Activated naive CD8-positive, alpha-beta T cell treated with anti-CD3 and anti-CD28 coated beads, Interleukin-2, amount 10 ng/mL, durations not matched to agents 7 days and 5 days (primary cell): ENCODE results near the gene VWDE. TPM values are rescaled to one million over a fixed set of nuclear protein-coding genes. Genes with fewer than 3 reads are reported as not detected.
"Not testable (repeated sequence)": the region's sequence is repeated elsewhere in the genome, so short reads cannot be mapped to it uniquely, and the experiment has no call there.

Experiments used
- ATAC-seq: fragments of 150-1000 bp; cut with Tn5 transposase; one replicate; pipeline ENCODE4 v1.10.0; 2021; ENCODE audit warnings: low read depth, moderate library complexity
- POLR2A ChIA-PET: fragments of 350-600 bp; sonication (Branson Sonifier 250); formaldehyde crosslinking; loops from one replicate; lab custom pipeline; 2021; ENCODE audit warnings: antibody characterized with exemption; lab: Charles Lee
- DNase-seq: peaks from one replicate; pipeline ENCODE4 v3.0.0; 2021
- H3K27ac Mint-ChIP-seq: one replicate; pipeline ENCODE4 v1.8.0; 2022; ENCODE audit warnings: mild to moderate bottlenecking, mixed read lengths
- H3K27me3 Mint-ChIP-seq: one replicate; pipeline ENCODE4 v1.8.0; 2022; ENCODE audit warnings: mild to moderate bottlenecking, moderate library complexity, mixed read lengths
- H3K36me3 Mint-ChIP-seq: one replicate; pipeline ENCODE4 v1.8.0; 2021; ENCODE audit warnings: mild to moderate bottlenecking, mixed read lengths
- H3K4me1 Mint-ChIP-seq: one replicate; pipeline ENCODE4 v1.8.0; 2021; ENCODE audit warnings: mixed read lengths
- H3K4me3 Mint-ChIP-seq: one replicate; pipeline ENCODE4 v1.8.0; 2022; ENCODE audit warnings: mild to moderate bottlenecking, moderate library complexity, mixed read lengths
- H3K9me3 Mint-ChIP-seq: one replicate; pipeline ENCODE4 v1.8.0; 2021; ENCODE audit warnings: mixed read lengths
- total RNA-seq, 2 experiments: library from RNA; stranded (reverse); gene quantifications; one replicate each; pipeline ENCODE4 v1.2.3, GENCODE V29; 2021

The VWDE gene
- total RNA-seq, result 1 to 10 TPM; 4.8 to 5.5 TPM

- H3K36me3 Mint-ChIP-seq, result peaks cover 4% of the 10 kb centered on the region
- POLR2A ChIA-PET, result interaction anchor here (0.6 kb wide), 1 partner anchor 180 kb away, joined by 4 read pairs; no protein-coding TSS in a partner anchor
- ATAC-seq, result peak; percentile 91
Measured at GRCh38 chr7:12403287-12404181, at the start of gene VWDE. TSS of gene VWDE (minus strand) at chr7:12403865. CDS start at chr7:12403716, 149 bp downstream.

GRCh38 chr7:12453136-12453535 is 49.5 kb upstream of the VWDE start:
- ATAC-seq, H3K27me3 Mint-ChIP-seq, POLR2A ChIA-PET, H3K9me3 Mint-ChIP-seq, H3K4me3 Mint-ChIP-seq, H3K36me3 Mint-ChIP-seq, DNase-seq, H3K27ac Mint-ChIP-seq, H3K4me1 Mint-ChIP-seq: not testable (repeated sequence)

More at GRCh38 chr7:12403287-12404181, at the start of gene VWDE:
- peaks cover 23% of the 10 kb centered on the region for H3K27me3 Mint-ChIP-seq
- H3K27ac Mint-ChIP-seq, result peak within 1 kb of the TSS; percentile 88
- H3K4me1 Mint-ChIP-seq, result peaks cover 23% of the 10 kb centered on the region
- peaks cover 4% of the 10 kb centered on the region for H3K9me3 Mint-ChIP-seq
- H3K4me3 Mint-ChIP-seq, result peak within 1 kb of the TSS; percentile 93
- peak; percentile 76 for DNase-seq

DNA sequence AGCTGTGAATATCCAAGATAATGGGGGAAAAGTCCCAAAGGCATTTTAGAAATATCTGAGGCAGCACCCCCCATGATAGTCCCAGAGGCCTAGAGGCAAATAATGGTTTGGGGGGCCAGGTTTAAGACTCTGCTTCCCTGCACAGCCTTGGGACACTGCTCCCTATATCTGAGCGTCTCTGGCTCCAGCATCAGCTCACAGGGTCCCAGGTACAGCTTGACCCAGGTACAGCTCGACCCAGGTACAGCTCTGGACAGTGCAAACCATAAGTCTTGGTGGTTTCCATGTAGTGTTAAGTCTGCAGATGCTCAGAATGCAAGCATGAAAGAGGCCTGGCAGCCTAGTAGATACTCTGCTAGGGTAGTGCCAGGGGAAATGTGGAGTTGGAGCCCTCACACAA is 47.0 kb upstream of the VWDE start:
- ATAC-seq (no peak), DNase-seq (no peak)
- Mint-ChIP-seq H3K4me3 (no peak overlapping the region), H3K27ac (no peak overlapping the region), H3K9me3 (no peaks in the 10 kb centered on the region), H3K36me3 (no peaks in the 10 kb centered on the region), H3K4me1 (no peaks in the 10 kb centered on the region), H3K27me3 (peaks cover 15% of the 10 kb centered on the region)
- POLR2A ChIA-PET, result no interaction called here

GRCh38 chr7:12444785-12445184 is 41.1 kb upstream of the VWDE start:
- no peaks in the 10 kb centered on the region for H3K9me3 Mint-ChIP-seq
- H3K4me3 Mint-ChIP-seq, result no peak overlapping the region
- no peaks in the 10 kb centered on the region for H3K36me3 Mint-ChIP-seq
- no peak overlapping the region for H3K27ac Mint-ChIP-seq
- POLR2A ChIA-PET, result no interaction called here
- H3K4me1 Mint-ChIP-seq, result no peaks in the 10 kb centered on the region
- DNase-seq, result no peak
- ATAC-seq, result no peak
- peaks cover 15% of the 10 kb centered on the region for H3K27me3 Mint-ChIP-seq

DNA sequence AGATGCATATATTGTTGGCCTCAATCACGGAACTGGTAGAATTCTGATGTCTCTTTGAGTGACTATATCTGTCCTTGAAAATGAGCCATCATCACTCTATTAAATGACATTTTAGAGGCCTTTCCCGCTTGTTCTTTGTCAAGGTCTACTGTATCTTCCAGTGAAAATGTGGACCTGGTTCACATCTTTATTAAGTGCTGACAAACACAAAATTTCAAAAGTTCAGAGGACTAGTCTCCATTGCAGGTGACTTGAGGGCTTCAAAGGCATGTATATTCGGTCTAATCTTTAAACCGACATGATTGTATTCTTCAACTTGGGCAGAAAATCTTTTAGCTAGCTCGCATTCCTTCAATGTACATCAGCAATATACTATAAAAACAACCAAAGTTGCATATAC is 36.6 kb upstream of the VWDE start:
- POLR2A ChIA-PET, result no interaction called here
- Mint-ChIP-seq H3K4me1 (no peaks in the 10 kb centered on the region), H3K27me3 (peaks cover 9% of the 10 kb centered on the region), H3K27ac (no peak overlapping the region), H3K4me3 (no peak overlapping the region), H3K9me3 (no peaks in the 10 kb centered on the region), H3K36me3 (no peaks in the 10 kb centered on the region)
- ATAC-seq (no peak), DNase-seq (no peak)

- Mint-ChIP-seq H3K4me3 (no peak overlapping the region), H3K36me3 (no peaks in the 10 kb centered on the region), H3K27ac (no peak overlapping the region), H3K27me3 (peaks cover 7% of the 10 kb centered on the region), H3K9me3 (no peaks in the 10 kb centered on the region), H3K4me1 (no peaks in the 10 kb centered on the region)
- POLR2A ChIA-PET, result no interaction called here
- no peak for DNase-seq
- no peak for ATAC-seq
Measured at GRCh38 chr7:12436896-12437535, 33.4 kb upstream of the VWDE start.

GRCh38 chr7:12436126-12436525 is 32.5 kb upstream of the VWDE start:
- DNase-seq, result no peak
- no peaks in the 10 kb centered on the region for H3K4me1 Mint-ChIP-seq
- no peaks in the 10 kb centered on the region for H3K36me3 Mint-ChIP-seq
- peaks cover 7% of the 10 kb centered on the region for H3K27me3 Mint-ChIP-seq
- no peak overlapping the region for H3K27ac Mint-ChIP-seq
- POLR2A ChIA-PET, result no interaction called here
- H3K9me3 Mint-ChIP-seq, result no peaks in the 10 kb centered on the region
- H3K4me3 Mint-ChIP-seq, result no peak overlapping the region
- ATAC-seq, result no peak

- H3K4me3 Mint-ChIP-seq, result no peak overlapping the region
- no peaks in the 10 kb centered on the region for H3K9me3 Mint-ChIP-seq
- DNase-seq (no peak), ATAC-seq (no peak)
- H3K27ac Mint-ChIP-seq, result no peak overlapping the region
- POLR2A ChIA-PET, result no interaction called here
- H3K4me1 Mint-ChIP-seq, result no peaks in the 10 kb centered on the region
- H3K27me3 Mint-ChIP-seq, result peaks cover 14% of the 10 kb centered on the region
- no peaks in the 10 kb centered on the region for H3K36me3 Mint-ChIP-seq
Measured at GRCh38 chr7:12434012-12434642, 30.5 kb upstream of the VWDE start.

- ATAC-seq, result no peak
- Mint-ChIP-seq H3K27me3 (peaks cover 9% of the 10 kb centered on the region), H3K4me1 (no peaks in the 10 kb centered on the region), H3K36me3 (no peaks in the 10 kb centered on the region), H3K9me3 (no peaks in the 10 kb centered on the region), H3K4me3 (no peak overlapping the region), H3K27ac (no peak overlapping the region)
- no peak for DNase-seq
- POLR2A ChIA-PET, result no interaction called here
Measured at GRCh38 chr7:12431886-12432556, 28.4 kb upstream of the VWDE start.

- Mint-ChIP-seq H3K4me1 (no peaks in the 10 kb centered on the region), H3K36me3 (no peaks in the 10 kb centered on the region), H3K27me3 (peaks cover 8% of the 10 kb centered on the region), H3K27ac (no peak overlapping the region), H3K4me3 (no peak overlapping the region), H3K9me3 (no peaks in the 10 kb centered on the region)
- POLR2A ChIA-PET, result no interaction called here
- DNase-seq, result no peak
- ATAC-seq, result no peak
Measured at GRCh38 chr7:12425311-12425710, 21.6 kb upstream of the VWDE start.

DNA sequence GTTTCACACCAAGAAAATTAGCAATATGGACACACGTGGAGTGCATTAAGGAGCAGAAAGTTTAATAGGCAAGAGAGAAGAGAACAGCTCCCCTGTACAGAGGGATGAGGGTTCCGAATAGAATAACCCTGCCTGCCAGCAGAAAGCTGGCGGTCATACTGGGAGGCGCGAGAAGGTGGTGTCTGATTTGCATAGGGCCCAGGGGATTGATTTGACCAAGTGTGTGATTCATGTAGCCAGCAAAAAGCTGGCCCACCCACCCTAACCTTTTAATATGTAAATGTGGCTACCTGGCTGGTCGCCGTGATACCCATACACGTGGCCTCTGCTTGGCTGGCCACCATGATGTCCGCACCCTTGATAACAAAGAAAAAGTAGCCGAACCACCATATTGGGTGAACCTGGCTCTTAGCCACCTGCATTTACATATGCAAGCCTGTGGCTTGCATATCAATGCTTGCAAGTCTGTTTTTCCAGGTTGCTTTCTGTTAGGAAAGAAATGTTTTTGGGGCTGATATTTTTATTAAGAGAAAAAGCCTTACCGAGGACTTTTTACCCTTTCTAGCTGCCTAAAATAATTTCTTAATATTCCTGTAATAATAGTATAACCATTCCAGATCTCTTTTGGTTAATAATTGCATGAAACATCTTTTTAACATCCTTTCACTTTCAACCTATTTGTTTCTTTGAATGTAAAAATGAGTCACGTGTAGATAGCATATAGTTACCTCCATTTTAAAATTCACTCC is 20.5 kb upstream of the VWDE start:
- no peak for DNase-seq
- Mint-ChIP-seq H3K27me3 (peaks cover 4% of the 10 kb centered on the region), H3K27ac (no peak overlapping the region), H3K9me3 (no peaks in the 10 kb centered on the region), H3K4me1 (no peaks in the 10 kb centered on the region), H3K36me3 (no peaks in the 10 kb centered on the region), H3K4me3 (no peak overlapping the region)
- no peak for ATAC-seq
- POLR2A ChIA-PET, result no interaction called here

- H3K27me3 Mint-ChIP-seq, result peaks cover 6% of the 10 kb centered on the region
- POLR2A ChIA-PET, result no interaction called here
- ATAC-seq (no peak), DNase-seq (no peak)
- no peak overlapping the region for H3K27ac Mint-ChIP-seq
- no peak overlapping the region for H3K4me3 Mint-ChIP-seq
- H3K9me3 Mint-ChIP-seq, result no peaks in the 10 kb centered on the region
- no peaks in the 10 kb centered on the region for H3K4me1 Mint-ChIP-seq
- H3K36me3 Mint-ChIP-seq, result no peaks in the 10 kb centered on the region
Measured at GRCh38 chr7:12423355-12423996, 19.8 kb upstream of the VWDE start.
